GM21717 (cell line): Measurements from ENCODE around the gene JOSD2.
"Not testable (repeated sequence)": the region's sequence is repeated elsewhere in the genome, so short reads cannot be mapped to it uniquely, and the experiment has no call there.

Experiments used
- ATAC-seq: cut with Tn5 transposase; IDR thresholded peaks from one replicate; pipeline ENCODE4 v1.9.1; 2021; ENCODE audit warnings: mild to moderate bottlenecking, moderate library complexity; ENCODE audit not compliant: unreplicated experiment

The JOSD2 gene

GRCh38 chr19:50547385-50548190, 36.6 kb upstream of the JOSD2 start:
- ATAC-seq, result no peak

- no peak for ATAC-seq
Observed at GRCh38 chr19:50546527-50547221, 35.7 kb upstream of the JOSD2 start.

GRCh38 chr19:50542943-50543342, 32.0 kb upstream of the JOSD2 start:
- ATAC-seq, result no peak

GRCh38 chr19:50537769-50538230, 26.8 kb upstream of the JOSD2 start:
- ATAC-seq, result no peak

GRCh38 chr19:50537306-50537685, 26.3 kb upstream of the JOSD2 start:
- no peak for ATAC-seq

GRCh38 chr19:50536662-50537305, 25.8 kb upstream of the JOSD2 start:
- no peak for ATAC-seq

- ATAC-seq, result no peak
Observed at GRCh38 chr19:50535672-50536187, 24.7 kb upstream of the JOSD2 start.

GRCh38 chr19:50534478-50534877, 23.5 kb upstream of the JOSD2 start:
- no peak for ATAC-seq

- no peak for ATAC-seq
Observed at GRCh38 chr19:50532952-50533351, 22.0 kb upstream of the JOSD2 start.

GRCh38 chr19:50531171-50531612, 20.2 kb upstream of the JOSD2 start:
- no peak for ATAC-seq

GRCh38 chr19:50528052-50528451, 17.1 kb upstream of the JOSD2 start:
- ATAC-seq, result not testable (repeated sequence)

GRCh38 chr19:50522881-50523280, 11.9 kb upstream of the JOSD2 start:
- ATAC-seq, result no peak

- no peak for ATAC-seq
Observed at GRCh38 chr19:50520822-50521465, 10.0 kb upstream of the JOSD2 start.

- no peak for ATAC-seq
Observed at GRCh38 chr19:50519006-50519575, 8.1 kb upstream of the JOSD2 start.

- no peak for ATAC-seq
Observed at GRCh38 chr19:50518091-50519005, 7.4 kb upstream of the JOSD2 start.

GRCh38 chr19:50517704-50518075, 6.7 kb upstream of the JOSD2 start:
- ATAC-seq, result no peak

- ATAC-seq, result no peak
Observed at GRCh38 chr19:50516964-50517703, 6.1 kb upstream of the JOSD2 start.

- no peak for ATAC-seq
Observed at GRCh38 chr19:50516456-50516855, 5.5 kb upstream of the JOSD2 start.

GRCh38 chr19:50515168-50515561, 4.2 kb upstream of the JOSD2 start:
- no peak for ATAC-seq
